H1 (cell line): ENCODE results near the gene COL17A1. TPM values are rescaled to one million over a fixed set of nuclear protein-coding genes. Genes with fewer than 3 reads are reported as not detected.

Experiments
- CTCF ChIA-PET: fragments of 300-600 bp; sonication (Branson Sonifier 250); formaldehyde crosslinking; loops from one replicate; lab custom pipeline; 2021; ENCODE audit not compliant: partially characterized antibody; lab: Charles Lee
- POLR2A ChIA-PET: fragments of 300-600 bp; sonication (Branson Sonifier 250); formaldehyde crosslinking; loops from one replicate; lab custom pipeline; 2021; ENCODE audit warnings: inconsistent platforms; ENCODE audit not compliant: partially characterized antibody; lab: Charles Lee
- DNase-seq, 2 experiments: peaks; one replicate each; pipeline versions ENCODE4 v3.0.0 to v3.0.0-alpha.2; 2010 to 2022; ENCODE audit warnings: low spot score in 2 of 2, low read depth in 1 of 2, mixed read lengths in 1 of 2
- FAIRE-seq: peaks from 2 replicates; lab custom pipeline; 2011; peaks lifted over from hg19 to GRCh38; lab: Jason Lieb, UNC
- H2AFZ ChIP-seq: 2 replicates; pipeline ENCODE4 v1.8.1; 2012; ENCODE audit warnings: low read length, inconsistent platforms
- H2AK5ac ChIP-seq: 2 replicates; pipeline ENCODE4 v1.6.1; 2013; ENCODE audit warnings: low read depth, low read length
- H2BK120ac ChIP-seq: replicated peaks from 2 replicates; pipeline ENCODE3; 2013; ENCODE audit warnings: low read depth, low read length, inconsistent platforms
- H2BK12ac ChIP-seq: 2 replicates; pipeline ENCODE4 v1.6.1; 2013; ENCODE audit warnings: low read depth, low read length
- H2BK15ac ChIP-seq: 2 replicates; pipeline ENCODE4 v1.6.1; 2013; ENCODE audit warnings: low read length
- H2BK20ac ChIP-seq: 2 replicates; pipeline ENCODE4 v1.6.1; 2013; ENCODE audit warnings: low read length
- H2BK5ac ChIP-seq: 2 replicates; pipeline ENCODE4 v1.6.1; 2013; ENCODE audit warnings: low read depth, low read length
- H3K14ac ChIP-seq: 2 replicates; pipeline ENCODE4 v1.6.1; 2013; ENCODE audit warnings: inconsistent platforms; ENCODE audit not compliant: insufficient read length
- H3K18ac ChIP-seq: 2 replicates; pipeline ENCODE4 v1.6.1; 2013; ENCODE audit warnings: low read length; ENCODE audit errors: extremely low read depth
- H3K23ac ChIP-seq: 2 replicates; pipeline ENCODE4 v1.6.1; 2013; ENCODE audit warnings: inconsistent platforms; ENCODE audit not compliant: insufficient read length
- H3K23me2 ChIP-seq: 2 replicates; pipeline ENCODE4 v1.6.1; 2013; ENCODE audit warnings: low read depth, low read length
- H3K27ac ChIP-seq: 2 replicates; pipeline ENCODE4 v1.6.1; 2011; ENCODE audit warnings: low read depth, low read length, inconsistent platforms
- H3K27me3 ChIP-seq, 4 experiments: replicated peaks in 1 of 4; 1 replicate in 1 of 4; 2 replicates in 3 of 4; pipeline versions ENCODE4 v1.6.1 to v1.8.1; 2011 to 2013; ENCODE audit warnings: low read length in 3 of 4, mild to moderate bottlenecking in 3 of 4, inconsistent platforms in 2 of 4, mixed read lengths in 2 of 4, moderate library complexity in 1 of 4; ENCODE audit not compliant: control insufficient read depth in 3 of 4, insufficient read depth in 3 of 4; ENCODE audit errors: extremely low read depth in 1 of 4
- H3K36me3 ChIP-seq, 4 experiments: 2 replicates each; pipeline versions ENCODE4 v1.6.1 to v1.8.1; 2011 to 2013; ENCODE audit warnings: mild to moderate bottlenecking in 4 of 4, low read length in 3 of 4, moderate library complexity in 2 of 4, control low read depth in 1 of 4, inconsistent platforms in 1 of 4; ENCODE audit not compliant: insufficient read depth in 4 of 4, control insufficient read depth in 2 of 4
- H3K4ac ChIP-seq: replicated peaks from 2 replicates; pipeline ENCODE3; 2013; ENCODE audit warnings: low read length, low read depth, mixed read lengths, inconsistent platforms; ENCODE audit not compliant: insufficient read length
- H3K4me1 ChIP-seq, 4 experiments: replicated peaks in 1 of 4; 1 replicate in 1 of 4; 2 replicates in 3 of 4; pipeline versions ENCODE4 v1.6.1 to v1.8.1; 2011 to 2013; ENCODE audit warnings: low read length in 3 of 4, inconsistent platforms in 2 of 4, mixed read lengths in 1 of 4; ENCODE audit not compliant: insufficient read depth in 4 of 4, control insufficient read depth in 3 of 4
- H3K4me2 ChIP-seq, 2 experiments: 2 replicates each; pipeline versions ENCODE4 v1.6.1 to v1.8.1; 2011 to 2013; ENCODE audit warnings: low read depth in 2 of 2, low read length in 2 of 2, control low read depth in 1 of 2, inconsistent platforms in 1 of 2, mild to moderate bottlenecking in 1 of 2; ENCODE audit not compliant: insufficient read depth in 1 of 2
- H3K4me3 ChIP-seq, 4 experiments: fragments of 200-600, 300-600 bp in 1 of 4; sonication (generic), shearing (Covaris generic), sonication (Bioruptor Twin) in 1 of 4; 2 replicates each; pipeline versions ENCODE4 v1.5.1 to v1.8.1; 2011 to 2016; ENCODE audit warnings: low read length in 4 of 4, low read depth in 3 of 4, control low read depth in 2 of 4, inconsistent platforms in 2 of 4, mild to moderate bottlenecking in 2 of 4, mixed read lengths in 1 of 4, moderate library complexity in 1 of 4; ENCODE audit not compliant: insufficient read depth in 2 of 4; ENCODE audit errors: extremely low read depth in 1 of 4
- H3K56ac ChIP-seq: replicated peaks from 2 replicates; pipeline ENCODE3; 2013; ENCODE audit warnings: low read depth, mild to moderate bottlenecking, mixed read lengths, low read length, inconsistent platforms; ENCODE audit not compliant: insufficient read length
- H3K79me1 ChIP-seq: 2 replicates; pipeline ENCODE4 v1.6.1; 2013; ENCODE audit warnings: low read depth, low read length, control low read depth
- H3K79me2 ChIP-seq, 2 experiments: 2 replicates each; pipeline versions ENCODE4 v1.6.1 to v1.8.1; 2012 to 2013; ENCODE audit warnings: low read length in 2 of 2, mild to moderate bottlenecking in 2 of 2, inconsistent platforms in 1 of 2; ENCODE audit not compliant: insufficient read depth in 2 of 2, control insufficient read depth in 1 of 2
- H3K9ac ChIP-seq, 4 experiments: replicated peaks in 1 of 4; 1 replicate in 1 of 4; 2 replicates in 3 of 4; pipeline versions ENCODE4 v1.6.1 to v1.8.1; 2011 to 2013; ENCODE audit warnings: low read depth in 3 of 4, low read length in 3 of 4, control low read depth in 2 of 4, mild to moderate bottlenecking in 2 of 4, moderate library complexity in 2 of 4, inconsistent platforms in 1 of 4; ENCODE audit errors: extremely low read depth in 1 of 4
- H3K9me3 ChIP-seq, 2 experiments: 2 replicates each; pipeline versions ENCODE4 v1.6.1 to v1.8.1; 2012 to 2013; ENCODE audit warnings: mild to moderate bottlenecking in 2 of 2, moderate library complexity in 2 of 2, control low read depth in 1 of 2, inconsistent platforms in 1 of 2, low read depth in 1 of 2, low read length in 1 of 2, mixed read lengths in 1 of 2; ENCODE audit not compliant: insufficient read depth in 2 of 2
- H4K20me1 ChIP-seq, 2 experiments: replicated peaks in 1 of 2; 2 replicates each; pipeline versions ENCODE3 to v1.8.1; 2011 to 2013; ENCODE audit warnings: inconsistent platforms in 2 of 2, low read length in 2 of 2, mild to moderate bottlenecking in 1 of 2; ENCODE audit not compliant: insufficient read depth in 2 of 2, control insufficient read depth in 1 of 2
- H4K5ac ChIP-seq: 2 replicates; pipeline ENCODE4 v1.6.1; 2013; ENCODE audit warnings: low read length, low read depth, mixed read lengths, inconsistent platforms; ENCODE audit not compliant: insufficient read length
- H4K8ac ChIP-seq: 2 replicates; pipeline ENCODE4 v1.8.0; 2013; ENCODE audit warnings: mild to moderate bottlenecking, moderate library complexity, low read length, inconsistent platforms; ENCODE audit not compliant: insufficient read depth; ENCODE audit errors: extremely low read depth
- H4K91ac ChIP-seq: replicated peaks from 2 replicates; pipeline ENCODE3; 2013; ENCODE audit warnings: low read length, mixed read lengths, inconsistent platforms; ENCODE audit not compliant: insufficient read length
- JUND ChIP-seq: IDR thresholded peaks from 2 replicates; pipeline ENCODE4 v1.6.1; 2011; ENCODE audit warnings: mild to moderate bottlenecking, improper control_type of control experiment, low read length
- RAD21 ChIP-seq, 2 experiments: IDR thresholded peaks in 1 of 2; conservative IDR thresholded peaks in 1 of 2; 2 replicates each; pipeline ENCODE4 v1.6.1; 2011; ENCODE audit warnings: low read depth in 2 of 2, low read length in 2 of 2, improper control_type of control experiment in 1 of 2, inconsistent platforms in 1 of 2, mild to moderate bottlenecking in 1 of 2, moderate library complexity in 1 of 2
- WGBS, 2 experiments: shearing (Covaris generic) in 1 of 2; methylation state at CpG; one replicate each; pipeline versions ENCODE4 v1.1.6 to v1.1.7; 2013 to 2015; ENCODE audit warnings: low lambda C conversion rate in 2 of 2, mixed read lengths in 2 of 2, inconsistent platforms in 1 of 2, low coverage in 1 of 2, missing lambda C conversion rate in 1 of 2; ENCODE audit not compliant: insufficient replicate concordance in 2 of 2, insufficient coverage in 1 of 2, insufficient read length in 1 of 2; ENCODE audit errors: extremely low coverage in 1 of 2, missing lambda C conversion rate in 1 of 2; 5-methylcytosine and 5-hydroxymethylcytosine counted together
- polyA plus RNA-seq, 7 experiments: library from polyadenylated mRNA; depleted of rRNA in 3 of 7; stranded (reverse) in 5 of 7; unstranded in 2 of 7; fragments of >200 nt in 5 of 7; fragments of 200-250 nt in 2 of 7; gene quantifications; 1 replicate in 5 of 7; 2 replicates in 1 of 7; 4 replicates in 1 of 7; pipeline versions ENCODE4 v1.2.1 to v1.2.3, GENCODE V29; 2011 to 2013; ENCODE audit warnings: missing spikeins in 2 of 7, mixed read lengths in 2 of 7
- total RNA-seq: library from RNA; stranded (reverse); fragmentation: NEBNext Ultra II Directional; extraction: Animal tissue kit (Norgen Biotek cat#: 25700); gene quantifications from 2 replicates; pipeline ENCODE4 v1.2.1, GENCODE V29; 2021
- TF ChIP-seq, protein P1 (sequence below), 3 experiments: IDR thresholded peaks; 1 replicate in 2 of 3; 2 replicates in 1 of 3; pipeline versions ENCODE4 v1.5.1 to v1.6.1; 2011; ENCODE audit warnings: low read length in 3 of 3, mild to moderate bottlenecking in 3 of 3, inconsistent platforms in 2 of 3, low read depth in 1 of 3, moderate library complexity in 1 of 3; ENCODE audit not compliant: insufficient read depth in 1 of 3; ENCODE audit errors: control extremely low read depth in 1 of 3

The COL17A1 gene
- total and polyA plus RNA-seq, 2 of the 8 experiments (the other 6 are each of a cell fraction or from before 2014, with no cell fraction given): 0.35 to 0.37 TPM

DNA sequence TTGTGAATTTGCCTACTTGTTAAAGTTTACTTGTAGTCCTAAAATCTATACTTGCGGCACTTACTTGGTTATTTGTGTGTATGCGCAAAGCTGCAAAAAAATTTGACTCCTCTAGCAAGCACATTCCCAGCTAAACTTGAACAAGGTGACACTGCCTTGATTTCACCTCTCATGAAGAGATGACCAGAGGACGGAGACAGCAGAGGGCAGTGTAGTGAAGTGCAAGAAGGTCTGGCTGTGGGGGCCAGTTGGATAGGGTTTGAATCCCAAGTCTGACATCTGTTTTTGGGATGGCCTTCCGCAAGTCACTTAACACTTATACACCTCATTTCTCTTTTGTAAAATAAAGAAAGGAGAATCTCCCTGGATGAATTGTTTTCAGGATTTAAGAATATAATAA is 103.0 kb downstream of the COL17A1 start:
- CTCF ChIA-PET: interaction anchor here (0.6 to 2.2 kb wide), 17 partner anchors 15 to 291 kb away, joined by 3 to 8 read pairs (median 4); no protein-coding TSS in a partner anchor
- H3K79me2 ChIP-seq: peaks cover 0 to 16% of the 10 kb centered on the region in 2 experiments; a peak in 2 of 4 replicates
- peak; percentile 65 for FAIRE-seq

More for the DNA sequence above, 103.0 kb downstream of the COL17A1 start:
- no peaks in the 10 kb centered on the region for H3K79me1 ChIP-seq
- no peak overlapping the region for H2AK5ac ChIP-seq
- H2BK12ac ChIP-seq: no peak overlapping the region
- no peak overlapping the region for H4K91ac ChIP-seq
- H2BK120ac ChIP-seq: no peak overlapping the region
- no peaks in the 10 kb centered on the region for H3K27me3 ChIP-seq
- no peak overlapping the region for H3K9ac ChIP-seq
- no peak for DNase-seq
- H3K4me2 ChIP-seq: no peak overlapping the region
- no peak overlapping the region for H4K5ac ChIP-seq
- TF ChIP-seq, protein P1, sequence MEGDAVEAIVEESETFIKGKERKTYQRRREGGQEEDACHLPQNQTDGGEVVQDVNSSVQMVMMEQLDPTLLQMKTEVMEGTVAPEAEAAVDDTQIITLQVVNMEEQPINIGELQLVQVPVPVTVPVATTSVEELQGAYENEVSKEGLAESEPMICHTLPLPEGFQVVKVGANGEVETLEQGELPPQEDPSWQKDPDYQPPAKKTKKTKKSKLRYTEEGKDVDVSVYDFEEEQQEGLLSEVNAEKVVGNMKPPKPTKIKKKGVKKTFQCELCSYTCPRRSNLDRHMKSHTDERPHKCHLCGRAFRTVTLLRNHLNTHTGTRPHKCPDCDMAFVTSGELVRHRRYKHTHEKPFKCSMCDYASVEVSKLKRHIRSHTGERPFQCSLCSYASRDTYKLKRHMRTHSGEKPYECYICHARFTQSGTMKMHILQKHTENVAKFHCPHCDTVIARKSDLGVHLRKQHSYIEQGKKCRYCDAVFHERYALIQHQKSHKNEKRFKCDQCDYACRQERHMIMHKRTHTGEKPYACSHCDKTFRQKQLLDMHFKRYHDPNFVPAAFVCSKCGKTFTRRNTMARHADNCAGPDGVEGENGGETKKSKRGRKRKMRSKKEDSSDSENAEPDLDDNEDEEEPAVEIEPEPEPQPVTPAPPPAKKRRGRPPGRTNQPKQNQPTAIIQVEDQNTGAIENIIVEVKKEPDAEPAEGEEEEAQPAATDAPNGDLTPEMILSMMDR (IDR thresholded peaks at IDR 0.05; ENCODE audit: control extremely low read depth in 1 of 3, insufficient read depth in 1 of 3, low read depth in 1 of 3, low read length in 3 of 3): peak; percentile 63 to 77 (median 65)
- TF ChIP-seq JUND (no peak), RAD21 (IDR thresholded peaks at IDR 0.05 in 1 of 2, conservative IDR thresholded peaks at IDR 0.05 in 1 of 2; ENCODE audit: low read depth in 2 of 2, low read length in 2 of 2) (peak; percentile 77 to 82)
- H3K4ac ChIP-seq: no peak overlapping the region
- peaks cover 0 to 1% of the 10 kb centered on the region in 2 experiments for H4K20me1 ChIP-seq
- no peak overlapping the region for H3K4me3 ChIP-seq
- no peak overlapping the region for H3K56ac ChIP-seq
- 66% methylated on average over 4 of the region's 4 CpGs; no CpG with 5 or more reads in 1 of the 2 experiments for WGBS, 2 experiments
- H2BK15ac ChIP-seq: no peak overlapping the region
- peaks cover 0 to 4% (median 0%) of the 10 kb centered on the region in 4 experiments; a peak in 1 of 7 replicates for H3K4me1 ChIP-seq
- H2BK5ac ChIP-seq: no peak overlapping the region
- H3K23me2 ChIP-seq: no peaks in the 10 kb centered on the region
- H3K9me3 ChIP-seq: no peaks in the 10 kb centered on the region
- no peak overlapping the region for H3K18ac ChIP-seq
- no peak overlapping the region for H3K14ac ChIP-seq
- H3K36me3 ChIP-seq: no peaks in the 10 kb centered on the region
- H4K8ac ChIP-seq: no peak overlapping the region
- no peak overlapping the region for H3K23ac ChIP-seq
- H2AFZ ChIP-seq: no peak overlapping the region
- no peak overlapping the region for H2BK20ac ChIP-seq
- no peak overlapping the region for H3K27ac ChIP-seq
- POLR2A ChIA-PET: interaction anchor here (0.9 kb wide), 1 partner anchor 139 kb away, joined by 5 read pairs; the partner anchor contains the start of gene SFR1
